K562 (cell line): ENCODE data around the gene ZNF816. TPM values are rescaled to one million over a fixed set of nuclear protein-coding genes. Genes with fewer than 3 reads are reported as not detected.
A peak's percentile ranks its signal among the peaks of the same experiment; 100 is the strongest.

Experiments
- BHLHE40 ChIP-seq: IDR thresholded peaks from 2 replicates; pipeline ENCODE4 v1.6.1; 2011; ENCODE audit warnings: low read length, improper control_type of control experiment
- DACH1 ChIP-seq: fragments of 450-650 bp; IDR thresholded peaks from 2 replicates; pipeline ENCODE4 v1.6.1; 2018; ENCODE audit not compliant: partially characterized antibody
- DIDO1 ChIP-seq: fragments of 450-650 bp; IDR thresholded peaks from 2 replicates; pipeline ENCODE4 v1.6.1; 2016; ENCODE audit warnings: low read depth, missing biosample characterization, missing genetic modification characterization
- FOXJ2 ChIP-seq: fragments of 200-800 bp; sonication (Bioruptor generic); IDR thresholded peaks from 2 replicates; pipeline ENCODE4 v1.6.1; 2016; ENCODE audit warnings: missing genetic modification characterization, missing compliant biosample characterization
- HBP1 ChIP-seq: fragments of 450-650 bp; formaldehyde crosslinking; IDR thresholded peaks from 2 replicates; pipeline ENCODE4 v1.4.0; 2022; ENCODE audit warnings: missing genetic modification characterization
- HMG20A ChIP-seq: fragments of 450-650 bp; formaldehyde crosslinking; conservative IDR thresholded peaks from 2 replicates; pipeline ENCODE4 v1.4.0; 2020; ENCODE audit warnings: mild to moderate bottlenecking, mixed read lengths
- KDM1A ChIP-seq, 2 experiments: fragments of 450-650 bp; IDR thresholded peaks; 2 replicates each; pipeline ENCODE4 v1.6.1; 2016; ENCODE audit warnings: mild to moderate bottlenecking in 2 of 2
- KLF6 ChIP-seq: fragments of 250-450 bp; sonication (Bioruptor Pico); IDR thresholded peaks from 2 replicates; pipeline ENCODE4 v1.4.0; 2020; ENCODE audit warnings: mild to moderate bottlenecking, moderate library complexity, borderline replicate concordance
- MAFF ChIP-seq: IDR thresholded peaks from 2 replicates; pipeline ENCODE4 v1.6.1; 2012; ENCODE audit warnings: low read length, improper control_type of control experiment
- MAFG ChIP-seq: fragments of 450-650 bp; conservative IDR thresholded peaks from 2 replicates; pipeline ENCODE4 v1.6.1; 2016; ENCODE audit warnings: missing genetic modification characterization, missing compliant biosample characterization
- MCM7 ChIP-seq, 2 experiments: fragments of 450-650 bp; IDR thresholded peaks; 2 replicates each; pipeline ENCODE4 v1.6.1; 2016 to 2018
- MEIS2 ChIP-seq: fragments of 450-650 bp; IDR thresholded peaks from 2 replicates; pipeline ENCODE4 v1.6.1; 2014; ENCODE audit warnings: mild to moderate bottlenecking; ENCODE audit not compliant: partially characterized antibody
- MTF1 ChIP-seq: fragments of 250-450 bp; sonication (Bioruptor Pico); IDR thresholded peaks from 2 replicates; pipeline ENCODE4 v1.9.0; 2021; ENCODE audit warnings: moderate library complexity, mild to moderate bottlenecking, inconsistent platforms, borderline replicate concordance
- MXD1 ChIP-seq: fragments of 250-450 bp; sonication (Bioruptor Pico); IDR thresholded peaks from 2 replicates; pipeline ENCODE4 v1.8.0; 2021; ENCODE audit warnings: borderline replicate concordance, mild to moderate bottlenecking, moderate library complexity; ENCODE audit not compliant: poor library complexity, severe bottlenecking
- MYBL2 ChIP-seq, 2 experiments: fragments of 450-650 bp in 1 of 2; sonication (generic) in 1 of 2; formaldehyde crosslinking in 1 of 2; IDR thresholded peaks; 2 replicates each; pipeline versions ENCODE4 v1.6.1 to v1.8.1; 2017 to 2022; ENCODE audit warnings: borderline replicate concordance in 1 of 2, inconsistent platforms in 1 of 2, low read depth in 1 of 2, mild to moderate bottlenecking in 1 of 2, missing genetic modification reagents in 1 of 2, moderate library complexity in 1 of 2
- PHTF2 ChIP-seq: fragments of 250-450 bp; sonication (Bioruptor Pico); IDR thresholded peaks from 2 replicates; pipeline ENCODE4 v1.5.0; 2021; ENCODE audit warnings: mild to moderate bottlenecking
- PML ChIP-seq: IDR thresholded peaks from 2 replicates; pipeline ENCODE4 v1.6.1; 2012; ENCODE audit warnings: low read length, inconsistent platforms
- PPARD ChIP-seq: fragments of 250-450 bp; sonication (Bioruptor Pico); IDR thresholded peaks from 2 replicates; pipeline ENCODE4 v1.8.0; 2022; ENCODE audit warnings: inconsistent platforms, mild to moderate bottlenecking, moderate library complexity
- RHOXF2B ChIP-seq: fragments of 250-450 bp; sonication (Bioruptor Pico); conservative IDR thresholded peaks from 2 replicates; pipeline ENCODE4 v1.5.1; 2021
- SMAD3 ChIP-seq: fragments of 450-650 bp; formaldehyde crosslinking; conservative IDR thresholded peaks from 2 replicates; pipeline ENCODE4 v1.4.0; 2020; ENCODE audit warnings: mild to moderate bottlenecking
- SMARCB1 ChIP-seq: IDR thresholded peaks from 2 replicates; pipeline ENCODE4 v1.6.1; 2011; ENCODE audit warnings: improper control_type of control experiment, low read depth; ENCODE audit not compliant: insufficient read length
- ZFP91 ChIP-seq: sonication (generic); formaldehyde crosslinking; IDR thresholded peaks from 2 replicates; pipeline ENCODE4 v1.8.0; 2022; ENCODE audit warnings: mild to moderate bottlenecking, missing genetic modification reagents
- ZNF175 ChIP-seq: fragments of 200-800 bp; sonication (Bioruptor generic); IDR thresholded peaks from 2 replicates; pipeline ENCODE4 v1.6.1; 2016; ENCODE audit warnings: low read depth, mild to moderate bottlenecking, missing genetic modification characterization, missing compliant biosample characterization
- ZNF232 ChIP-seq: sonication (generic); formaldehyde crosslinking; IDR thresholded peaks from 2 replicates; pipeline ENCODE4 v1.8.0; 2022; ENCODE audit warnings: mild to moderate bottlenecking, missing genetic modification reagents
- ZNF79 ChIP-seq: fragments of 250-450 bp; sonication (Bioruptor Pico); IDR thresholded peaks from 2 replicates; pipeline ENCODE4 v1.4.0; 2020; ENCODE audit warnings: low read depth, mild to moderate bottlenecking, moderate library complexity
- polyA plus RNA-seq, 8 experiments: library from polyadenylated mRNA; depleted of rRNA in 4 of 8; stranded (reverse) in 5 of 8; unstranded in 3 of 8; fragments of >200 nt; fragmentation: Nextera tagmentation in 2 of 8; fragmentation: Illumina TruSeq in 1 of 8; extraction: Ambion mirVana in 2 of 8; extraction: Trizol in 1 of 8; gene quantifications; 2 replicates each; pipeline versions ENCODE4 v1.2.1 to v1.2.3, GENCODE V29; 2011 to 2014; ENCODE audit warnings: inconsistent platforms in 1 of 8, missing spikeins in 1 of 8
- total RNA-seq, 7 experiments: library from RNA; depleted of rRNA in 6 of 7; stranded (reverse); fragments of >200 nt in 6 of 7; fragmentation: Illumina TruSeq in 2 of 7; extraction: Trizol in 2 of 7; gene quantifications; 2 replicates each; pipeline versions ENCODE4 v1.2.1 to v1.2.3, GENCODE V29; 2011 to 2021; ENCODE audit warnings: low replicate concordance in 1 of 7

ZNF816 gene
- total and polyA plus RNA-seq, 9 of the 15 experiments (the other 6 are each of a cell fraction or from before 2014, with no cell fraction given), result 8.6 to 23.4 (median 13.0) TPM

GRCh38 chr19:52936151-52936953, 26.3 kb downstream of the ZNF816 start (continued):
- TF ChIP-seq MEIS2, result peak; percentile 93
- TF ChIP-seq DIDO1, result peak; percentile 62; the same call in 1 of the 2 replicates
- TF ChIP-seq PML, result peak; percentile 98
- peak; percentile 93 for TF ChIP-seq MAFG
- peak; percentile 86 for TF ChIP-seq MAFF
- no peak for TF ChIP-seq PHTF2
- 0 out of 2 replicates have a peak, but pooled peaks have one; percentile 6 for TF ChIP-seq HBP1 (CRISPR knock-in tag)
- TF ChIP-seq KLF6 (CRISPR knock-in tag), result peak; percentile 88
- TF ChIP-seq SMAD3 (CRISPR knock-in tag), result peak; percentile 85; the same call in 1 of the 2 replicates
- TF ChIP-seq SMARCB1, result no peak
- no peak for TF ChIP-seq MCM7 (IDR thresholded peaks at IDR 0.05)
- TF ChIP-seq MTF1 (CRISPR knock-in tag), result no peak; the same call in 1 of the 2 replicates
- TF ChIP-seq MXD1 (CRISPR knock-in tag), result no peak
- TF ChIP-seq ZFP91, result no peak
- TF ChIP-seq FOXJ2, result no peak
- no peak for TF ChIP-seq PPARD (CRISPR knock-in tag)
- peak; percentile 94 to 95 for TF ChIP-seq KDM1A (IDR thresholded peaks at IDR 0.05)
- TF ChIP-seq RHOXF2B (CRISPR knock-in tag), result no peak
- TF ChIP-seq ZNF175 (CRISPR knock-in tag), result peak; percentile 73; the same call in 1 of the 2 replicates
- TF ChIP-seq HMG20A, result no peak
- TF ChIP-seq ZNF79, result peak; percentile 61; the same call in 1 of the 2 replicates
- peak; percentile 70 for TF ChIP-seq DACH1
- no peak for TF ChIP-seq ZNF232 (CRISPR knock-in tag)
- no peak; the same call in 1 of the 2 replicates for TF ChIP-seq MYBL2 (IDR thresholded peaks at IDR 0.05; ENCODE audit: low read depth)
- TF ChIP-seq MYBL2 (CRISPR knock-in tag; IDR thresholded peaks at IDR 0.05; ENCODE audit: borderline replicate concordance), result no peak
- peak; percentile 89 for TF ChIP-seq BHLHE40
